Measurements from ENCODE around the gene PCDHGC3. TPM values are rescaled to one million over a fixed set of nuclear protein-coding genes. Genes with fewer than 3 reads are reported as not detected.

PCDHGC3 gene
- polyA plus RNA-seq, 4 donors: 98.1 to 164 (median 115) TPM

GRCh38 chr5:141519605-141520565, 44.1 kb downstream of the PCDHGC3 start:
- no peak for DNase-seq (ENCODE audit: low read depth in 4 of 4, low spot score in 3 of 4)

DNA sequence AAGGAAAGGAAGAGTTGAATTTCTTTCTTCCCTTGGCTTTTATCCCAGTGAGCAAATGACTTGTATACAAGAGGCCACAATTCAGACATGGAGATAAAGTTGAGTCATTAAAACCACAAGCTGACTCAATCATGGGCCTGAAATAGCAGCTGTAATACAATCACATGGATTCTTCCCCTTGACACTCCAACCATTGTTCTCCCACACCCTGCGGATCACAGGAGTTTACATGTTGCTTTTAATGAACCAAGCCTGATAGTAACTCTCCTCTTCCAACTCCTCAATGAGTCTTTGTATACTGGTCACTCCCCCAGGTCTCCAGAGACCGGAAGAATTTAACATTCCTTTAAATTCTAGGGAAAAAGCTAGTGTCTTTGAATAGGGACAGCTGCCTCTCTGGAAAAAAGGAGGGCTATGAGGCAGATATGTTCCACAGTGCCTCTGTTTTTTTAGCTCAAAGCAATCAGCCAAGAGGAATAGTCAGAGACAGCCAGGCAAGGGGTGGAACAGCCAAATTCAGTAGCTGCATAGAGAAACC, 45.5 kb downstream of the PCDHGC3 start:
- peak in 1 of 4 donors; percentile 61 for DNase-seq (ENCODE audit: low read depth in 4 of 4, low spot score in 3 of 4)

GRCh38 chr5:141522301-141522700, 46.5 kb downstream of the PCDHGC3 start:
- DNase-seq (ENCODE audit: low read depth in 4 of 4, low spot score in 3 of 4): no peak

DNA sequence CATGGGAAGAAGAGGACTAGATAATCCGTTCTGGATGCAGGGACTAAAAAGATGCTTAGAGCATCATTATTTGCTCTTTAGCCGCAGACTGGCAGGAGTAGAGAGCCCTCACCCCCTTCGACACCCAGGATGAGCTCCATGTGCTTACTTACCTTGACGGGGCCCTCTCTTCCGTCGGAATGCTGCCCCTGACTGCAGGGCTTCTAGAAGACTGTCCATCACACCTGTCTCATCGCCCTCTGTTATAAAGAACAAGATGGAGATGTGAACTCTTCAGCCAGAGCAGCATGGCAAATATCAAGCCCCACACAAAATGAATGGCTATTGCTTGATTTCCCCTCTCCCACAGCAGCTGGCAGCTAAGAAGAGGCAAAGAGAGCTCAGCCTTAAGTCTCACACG, 48.2 kb downstream of the PCDHGC3 start:
- no peak for DNase-seq (ENCODE audit: low read depth in 4 of 4, low spot score in 3 of 4)

- DNase-seq (ENCODE audit: low read depth in 4 of 4, low spot score in 3 of 4): peak; percentile 90 to 95 (median 91)
Observed at GRCh38 chr5:141524604-141525597, 49.1 kb downstream of the PCDHGC3 start.

- DNase-seq (ENCODE audit: low read depth in 4 of 4, low spot score in 3 of 4): no peak
Observed at GRCh38 chr5:141525653-141526052, 49.9 kb downstream of the PCDHGC3 start.

GRCh38 chr5:141527426-141527825, 51.7 kb downstream of the PCDHGC3 start:
- DNase-seq (ENCODE audit: low read depth in 4 of 4, low spot score in 3 of 4): no peak

Other genes starting within 250 kb of the PCDHGC3 start
- 10 to 100 TPM; 14.7 to 17.6 (median 16.6) TPM for gene PCDHB15, start 230.6 kb upstream of the PCDHGC3 start, polyA plus RNA-seq (ENCODE audit: insufficient read length in 4 of 4)
- gene SLC25A2, start 171.9 kb upstream of the PCDHGC3 start, polyA plus RNA-seq (ENCODE audit: insufficient read length in 4 of 4): under 1 TPM in 1 of 4 donors, not detected in 3; 0.17 TPM
- 100 to 1,000 TPM; 142 to 184 (median 157) TPM for gene TAF7, start 155.2 kb upstream of the PCDHGC3 start, polyA plus RNA-seq (ENCODE audit: insufficient read length in 4 of 4)
- gene PCDHGA1, start 145.5 kb upstream of the PCDHGC3 start, polyA plus RNA-seq (ENCODE audit: insufficient read length in 4 of 4): 1 to 10 TPM in 1 of 4 donors, under 1 TPM in 3; 0.47 to 1.1 (median 0.84) TPM
- gene PCDHGA2, start 137.2 kb upstream of the PCDHGC3 start, polyA plus RNA-seq (ENCODE audit: insufficient read length in 4 of 4): 10 to 100 TPM in 1 of 4 donors, 1 to 10 TPM in 3; 5.0 to 12.8 (median 7.0) TPM
- gene PCDHGA3, start 132.1 kb upstream of the PCDHGC3 start, polyA plus RNA-seq (ENCODE audit: insufficient read length in 4 of 4): 1 to 10 TPM; 2.3 to 6.2 (median 3.8) TPM
- gene PCDHGB1, start 125.9 kb upstream of the PCDHGC3 start, polyA plus RNA-seq (ENCODE audit: insufficient read length in 4 of 4): 1 to 10 TPM; 1.7 to 2.1 (median 1.9) TPM
- gene PCDHGA4, start 120.9 kb upstream of the PCDHGC3 start, polyA plus RNA-seq (ENCODE audit: insufficient read length in 4 of 4): 1 to 10 TPM; 2.3 to 4.6 (median 2.4) TPM
- gene PCDHGB2, start 116.0 kb upstream of the PCDHGC3 start, polyA plus RNA-seq (ENCODE audit: insufficient read length in 4 of 4): 1 to 10 TPM; 3.5 to 5.2 (median 3.8) TPM
- 1 to 10 TPM; 2.2 to 6.1 (median 2.6) TPM for gene PCDHGA5, start 111.8 kb upstream of the PCDHGC3 start, polyA plus RNA-seq (ENCODE audit: insufficient read length in 4 of 4)
- gene PCDHGB3, start 105.7 kb upstream of the PCDHGC3 start, polyA plus RNA-seq (ENCODE audit: insufficient read length in 4 of 4): 1 to 10 TPM; 1.5 to 2.8 (median 2.3) TPM
- gene PCDHGA6, start 102.1 kb upstream of the PCDHGC3 start, polyA plus RNA-seq (ENCODE audit: insufficient read length in 4 of 4): 10 to 100 TPM in 1 of 4 donors, 1 to 10 TPM in 3; 4.9 to 11.1 (median 7.1) TPM
- gene PCDHGA7, start 93.2 kb upstream of the PCDHGC3 start, polyA plus RNA-seq (ENCODE audit: insufficient read length in 4 of 4): 1 to 10 TPM; 1.8 to 2.5 (median 2.1) TPM
- 1 to 10 TPM; 5.0 to 7.4 (median 5.5) TPM for gene PCDHGB4, start 88.3 kb upstream of the PCDHGC3 start, polyA plus RNA-seq (ENCODE audit: insufficient read length in 4 of 4)
- under 1 TPM; 0.40 to 0.56 (median 0.44) TPM for gene PCDHGA8, start 83.3 kb upstream of the PCDHGC3 start, polyA plus RNA-seq (ENCODE audit: insufficient read length in 4 of 4)
- gene PCDHGB5, start 78.0 kb upstream of the PCDHGC3 start, polyA plus RNA-seq (ENCODE audit: insufficient read length in 4 of 4): 10 to 100 TPM in 1 of 4 donors, 1 to 10 TPM in 3; 9.6 to 10.3 (median 9.8) TPM
- gene PCDHGA9, start 73.2 kb upstream of the PCDHGC3 start, polyA plus RNA-seq (ENCODE audit: insufficient read length in 4 of 4): 10 to 100 TPM in 1 of 4 donors, 1 to 10 TPM in 3; 4.9 to 10.1 (median 6.6) TPM
- 10 to 100 TPM in 1 of 4 donors, 1 to 10 TPM in 3; 6.2 to 12.1 (median 8.4) TPM for gene PCDHGB6, start 67.9 kb upstream of the PCDHGC3 start, polyA plus RNA-seq (ENCODE audit: insufficient read length in 4 of 4)
- 1 to 10 TPM; 3.1 to 4.7 (median 3.5) TPM for gene PCDHGA10, start 63.0 kb upstream of the PCDHGC3 start, polyA plus RNA-seq (ENCODE audit: insufficient read length in 4 of 4)
- gene PCDHGB7, start 58.3 kb upstream of the PCDHGC3 start, polyA plus RNA-seq (ENCODE audit: insufficient read length in 4 of 4): 10 to 100 TPM; 13.7 to 16.9 (median 16.3) TPM
- 1 to 10 TPM; 4.3 to 5.2 (median 4.6) TPM for gene PCDHGA11, start 54.9 kb upstream of the PCDHGC3 start, polyA plus RNA-seq (ENCODE audit: insufficient read length in 4 of 4)
- gene PCDHGA12, start 45.5 kb upstream of the PCDHGC3 start, polyA plus RNA-seq (ENCODE audit: insufficient read length in 4 of 4): 1 to 10 TPM; 1.4 to 2.1 (median 1.7) TPM
- 1 to 10 TPM; 2.7 to 3.1 (median 2.9) TPM for gene PCDHGC4, start 9.1 kb downstream of the PCDHGC3 start, polyA plus RNA-seq (ENCODE audit: insufficient read length in 4 of 4)
- 1 to 10 TPM in 1 of 4 donors, under 1 TPM in 3; 0.24 to 1.0 (median 0.38) TPM for gene PCDHGC5, start 13.1 kb downstream of the PCDHGC3 start, polyA plus RNA-seq (ENCODE audit: insufficient read length in 4 of 4)
- 10 to 100 TPM; 43.8 to 81.2 (median 61.9) TPM for gene DIAPH1, start 143.0 kb downstream of the PCDHGC3 start, polyA plus RNA-seq (ENCODE audit: insufficient read length in 4 of 4)
- gene HDAC3, start 160.9 kb downstream of the PCDHGC3 start, polyA plus RNA-seq (ENCODE audit: insufficient read length in 4 of 4): 100 to 1,000 TPM in 2 of 4 donors, 10 to 100 TPM in 2; 89.9 to 112 (median 97.5) TPM
- gene RELL2, start 161.0 kb downstream of the PCDHGC3 start, polyA plus RNA-seq (ENCODE audit: insufficient read length in 4 of 4): 1 to 10 TPM in 1 of 4 donors, under 1 TPM in 3; 0.57 to 1.3 (median 0.75) TPM
- 10 to 100 TPM; 12.9 to 18.3 (median 14.9) TPM for gene FCHSD1, start 175.5 kb downstream of the PCDHGC3 start, polyA plus RNA-seq (ENCODE audit: insufficient read length in 4 of 4)
- 10 to 100 TPM; 14.9 to 24.3 (median 19.5) TPM for gene ARAP3, start 206.3 kb downstream of the PCDHGC3 start, polyA plus RNA-seq (ENCODE audit: insufficient read length in 4 of 4)